IPS-15b (cell line): Measurements from ENCODE around the gene MMRN2.

ENCODE experiments used
- H3K27me3 ChIP-seq: one replicate; pipeline ENCODE4 v1.6.1; 2013; ENCODE audit warnings: low read length; ENCODE audit not compliant: control insufficient read depth, insufficient read depth
- H3K36me3 ChIP-seq: one replicate; pipeline ENCODE4 v1.6.1; 2013; ENCODE audit warnings: low read length; ENCODE audit not compliant: control insufficient read depth, insufficient read depth
- H3K4me1 ChIP-seq: one replicate; pipeline ENCODE4 v1.6.1; 2013; ENCODE audit warnings: mild to moderate bottlenecking, low read length; ENCODE audit not compliant: control insufficient read depth, insufficient read depth
- H3K4me3 ChIP-seq: one replicate; pipeline ENCODE4 v1.5.1; 2013; ENCODE audit warnings: low read depth, low read length
- H3K9ac ChIP-seq: one replicate; pipeline ENCODE4 v1.6.1; 2013; ENCODE audit warnings: low read depth, mild to moderate bottlenecking, low read length
- H3K9me3 ChIP-seq: one replicate; pipeline ENCODE4 v1.6.1; 2013; ENCODE audit warnings: mild to moderate bottlenecking, low read length; ENCODE audit not compliant: control insufficient read depth, insufficient read depth

The MMRN2 gene

DNA sequence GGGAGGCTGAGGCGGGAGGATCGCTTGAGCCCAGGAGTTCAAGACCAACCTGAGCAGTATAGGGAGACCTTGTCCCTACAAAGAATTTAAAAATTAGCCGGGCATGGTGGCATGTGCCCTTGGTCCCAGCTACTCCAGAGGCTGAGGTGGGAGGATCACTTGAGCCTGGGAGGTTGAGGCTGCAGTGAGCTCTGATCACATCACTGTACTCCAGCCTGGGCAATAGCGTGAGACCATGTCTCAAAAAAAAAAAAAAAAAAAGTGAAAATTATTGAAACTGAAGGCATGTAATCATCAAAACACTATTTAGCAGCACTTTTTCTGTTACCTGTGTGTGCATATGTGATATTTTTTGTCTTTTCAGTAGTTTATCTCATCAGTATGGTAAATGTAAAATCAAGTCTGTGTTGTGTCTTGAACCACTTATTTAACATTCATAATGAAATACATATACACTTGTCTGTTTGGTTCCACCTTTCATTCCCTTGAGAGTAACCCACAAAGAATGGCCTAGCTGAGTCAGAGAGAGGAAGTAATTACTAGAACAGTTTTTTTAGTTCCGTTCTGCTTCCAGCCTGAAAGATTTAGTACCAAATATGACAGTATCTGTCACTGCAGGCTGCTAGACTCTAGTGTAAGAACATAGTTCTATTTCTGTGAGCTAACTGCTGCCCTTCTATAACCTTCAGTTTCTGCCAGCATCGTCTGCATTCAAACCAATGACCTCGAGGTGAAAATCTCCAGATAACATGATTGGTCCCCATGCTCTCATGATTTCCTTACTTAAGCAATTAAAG lies 68.6 kb downstream of the MMRN2 start:
- no peak overlapping the region for H3K4me3 ChIP-seq
- no peaks in the 10 kb centered on the region for H3K4me1 ChIP-seq
- peaks cover 2% of the 10 kb centered on the region for H3K36me3 ChIP-seq
- H3K27me3 ChIP-seq: no peaks in the 10 kb centered on the region
- no peaks in the 10 kb centered on the region for H3K9me3 ChIP-seq
- no peak overlapping the region for H3K9ac ChIP-seq
